HCT116 (cell line): ENCODE results near the gene INO80C. TPM values are rescaled to one million over a fixed set of nuclear protein-coding genes. Genes with fewer than 3 reads are reported as not detected.

ENCODE experiments used
- ATAC-seq: fragments of 200-7000 bp; cut with Tn5 transposase; 2 replicates; pipeline ENCODE4 v1.9.1; 2020; ENCODE audit warnings: mild to moderate bottlenecking, moderate library complexity
- BruUV-seq: library from RNA; stranded (reverse); fragments of 400-500 nt; replicated peaks from 2 replicates; lab custom pipeline; 2021; lab: Mats Ljungman, UMichigan
- CTCF ChIA-PET: fragments of 300-600 bp; sonication (Branson Sonifier 250); formaldehyde crosslinking; loops from one replicate; lab custom pipeline; 2021; ENCODE audit warnings: antibody characterized with exemption; lab: Charles Lee
- POLR2A ChIA-PET: fragments of 300-600, 350-600 bp; sonication (Branson Sonifier 250); formaldehyde crosslinking; loops from one replicate; lab custom pipeline; 2021; ENCODE audit warnings: antibody characterized with exemption; lab: Charles Lee
- RAD21 ChIA-PET, 2 experiments: fragments of 300-600 bp; sonication (Branson Sonifier 250); formaldehyde crosslinking; loops; one replicate each; lab custom pipeline; 2023; ENCODE audit warnings: low total read pairs in 2 of 2; ENCODE audit not compliant: uncharacterized antibody in 2 of 2, unreplicated experiment in 2 of 2, low non-redundant PET in 1 of 2; lab: Charles Lee
- DNase-seq: peaks from one replicate; pipeline ENCODE4 v3.0.0-alpha.2; 2010; ENCODE audit warnings: low read depth, low spot score
- H2AFZ ChIP-seq: fragments of 200-600 bp; shearing (Covaris generic), sonication (generic); 2 replicates; pipeline ENCODE4 v1.6.1; 2017; ENCODE audit warnings: low read depth, mixed run types, mixed read lengths, antibody characterized with exemption, low read length; ENCODE audit not compliant: poor library complexity, severe bottlenecking
- H3K27ac ChIP-seq: 2 replicates; pipeline ENCODE4 v1.5.1; 2012; ENCODE audit warnings: low read depth, low read length
- H3K27me3 ChIP-seq: fragments of 200-600 bp; sonication (generic); 2 replicates; pipeline ENCODE4 v1.6.1; 2016; ENCODE audit warnings: mixed run types, low read length, mixed read lengths; ENCODE audit not compliant: insufficient read depth
- H3K36me3 ChIP-seq, 2 experiments: fragments of 200-500 bp in 1 of 2; fragments of 200-600 bp in 1 of 2; sonication (Bioruptor generic) in 1 of 2; sonication (generic) in 1 of 2; 2 replicates each; pipeline versions ENCODE4 v1.5.1 to v1.6.1; 2014 to 2016; ENCODE audit warnings: low read length in 2 of 2, inconsistent platforms in 1 of 2, mixed read lengths in 1 of 2, mixed run types in 1 of 2; ENCODE audit not compliant: insufficient read depth in 2 of 2, control insufficient read depth in 1 of 2
- H3K4me1 ChIP-seq, 2 experiments: fragments of 200-600 bp in 1 of 2; sonication (generic) in 1 of 2; 2 replicates each; pipeline versions ENCODE4 v1.5.1 to v1.6.1; 2012 to 2017; ENCODE audit warnings: low read length in 2 of 2, inconsistent platforms in 1 of 2, mild to moderate bottlenecking in 1 of 2, mixed read lengths in 1 of 2, mixed run types in 1 of 2, moderate library complexity in 1 of 2; ENCODE audit not compliant: insufficient read depth in 2 of 2, control insufficient read depth in 1 of 2
- H3K4me2 ChIP-seq: fragments of 200-600 bp; sonication (generic); 2 replicates; pipeline ENCODE4 v1.6.1; 2017; ENCODE audit warnings: mixed run types, low read length, mixed read lengths
- H3K4me3 ChIP-seq, 2 experiments: fragments of 200-600 bp in 1 of 2; sonication (generic) in 1 of 2; replicated peaks in 1 of 2; 2 replicates each; pipeline ENCODE4 v1.5.1; 2011 to 2016; ENCODE audit warnings: low read length in 2 of 2, control low read depth in 1 of 2, low read depth in 1 of 2, mild to moderate bottlenecking in 1 of 2, mixed read lengths in 1 of 2, mixed run types in 1 of 2
- H3K79me2 ChIP-seq: fragments of 200-600 bp; sonication (generic); 2 replicates; pipeline ENCODE4 v1.6.1; 2017; ENCODE audit warnings: mild to moderate bottlenecking, mixed run types, low read length, moderate library complexity, mixed read lengths; ENCODE audit not compliant: insufficient read depth
- H3K9ac ChIP-seq: fragments of 200-600 bp; sonication (generic); 2 replicates; pipeline ENCODE4 v1.6.1; 2016; ENCODE audit warnings: low read length, mixed read lengths
- H3K9me2 ChIP-seq: fragments of 200-600 bp; sonication (generic), shearing (Covaris generic); 2 replicates; pipeline ENCODE4 v1.6.1; 2017; ENCODE audit warnings: mixed run types, mild to moderate bottlenecking, moderate library complexity; ENCODE audit not compliant: insufficient read depth
- H3K9me3 ChIP-seq, 2 experiments: fragments of 200-500 bp in 1 of 2; fragments of 200-600 bp in 1 of 2; sonication (Bioruptor generic) in 1 of 2; sonication (generic) in 1 of 2; 2 replicates each; pipeline ENCODE4 v1.6.1; 2014 to 2017; ENCODE audit warnings: low read length in 2 of 2, mixed read lengths in 2 of 2, inconsistent platforms in 1 of 2, low read depth in 1 of 2, mild to moderate bottlenecking in 1 of 2, mixed run types in 1 of 2, moderate library complexity in 1 of 2; ENCODE audit not compliant: control insufficient read depth in 1 of 2, insufficient read depth in 1 of 2
- H4K20me1 ChIP-seq: fragments of 200-600 bp; sonication (generic), shearing (Covaris generic); 2 replicates; pipeline ENCODE4 v1.6.1; 2017; ENCODE audit warnings: mixed run types, mild to moderate bottlenecking, moderate library complexity; ENCODE audit not compliant: insufficient read depth
- EGR1 ChIP-seq: IDR thresholded peaks from 2 replicates; pipeline ENCODE4 v1.6.1; 2012; ENCODE audit warnings: low read depth
- ELF1 ChIP-seq: IDR thresholded peaks from 2 replicates; pipeline ENCODE4 v1.6.1; 2012; ENCODE audit warnings: low read depth, borderline replicate concordance
- EZH2 ChIP-seq: fragments of 200-600 bp; sonication (generic); IDR thresholded peaks from 2 replicates; pipeline ENCODE4 v1.6.1; 2017; ENCODE audit warnings: antibody characterized with exemption, mixed run types
- JUND ChIP-seq: IDR thresholded peaks from 2 replicates; pipeline ENCODE4 v1.6.1; 2012
- POLR2A ChIP-seq: IDR thresholded peaks from 2 replicates; pipeline ENCODE4 v1.7.0; 2011; ENCODE audit warnings: borderline replicate concordance; ENCODE audit not compliant: insufficient read depth, insufficient read length; ENCODE audit errors: extremely low read depth
- SP1 ChIP-seq: IDR thresholded peaks from 2 replicates; pipeline ENCODE4 v1.6.1; 2012; ENCODE audit warnings: low read depth
- SRF ChIP-seq: IDR thresholded peaks from 2 replicates; pipeline ENCODE4 v1.6.1; 2012; ENCODE audit warnings: low read depth
- TCF7L2 ChIP-seq: IDR thresholded peaks from 2 replicates; pipeline ENCODE4 v1.7.0; 2011; ENCODE audit warnings: borderline replicate concordance, inconsistent platforms; ENCODE audit not compliant: insufficient read depth, insufficient read length; ENCODE audit errors: extremely low read depth
- YY1 ChIP-seq: IDR thresholded peaks from 2 replicates; pipeline ENCODE4 v1.6.1; 2011; ENCODE audit warnings: low read length, low read depth, moderate library complexity, mild to moderate bottlenecking; ENCODE audit not compliant: insufficient replicate concordance; ENCODE audit errors: extremely low read depth
- ZFX ChIP-seq: fragments of 450-650 bp; IDR thresholded peaks from 2 replicates; pipeline ENCODE4 v1.6.1; 2017
- intact Hi-C: fragments of 100-400 bp; cut with micrococcal nuclease; formaldehyde crosslinking; loops from 2 replicates; pipeline ENCODE4 v1.10.0; 2022
- total RNA-seq: library from RNA; stranded (reverse); gene quantifications from one replicate; pipeline ENCODE4 v1.2.1, GENCODE V29; 2021; ENCODE audit not compliant: unreplicated experiment
- TF ChIP-seq, protein P1 (sequence below): IDR thresholded peaks from 2 replicates; pipeline ENCODE4 v1.6.1; 2012
- TF ChIP-seq, protein P2 (sequence below), 3 experiments: fragments of 200-600 bp in 1 of 3; sonication (generic) in 1 of 3; IDR thresholded peaks in 2 of 3; conservative IDR thresholded peaks in 1 of 3; 2 replicates each; pipeline ENCODE4 v1.5.1; 2012 to 2017; ENCODE audit warnings: low read depth in 2 of 3, low read length in 2 of 3, antibody characterized with exemption in 1 of 3, borderline replicate concordance in 1 of 3, control low read depth in 1 of 3, mild to moderate bottlenecking in 1 of 3, mixed read lengths in 1 of 3, mixed run types in 1 of 3, moderate library complexity in 1 of 3; ENCODE audit not compliant: insufficient read depth in 1 of 3

The INO80C gene
- total RNA-seq, 1 experiment from 2014 or later, result 30.7 TPM

DNA sequence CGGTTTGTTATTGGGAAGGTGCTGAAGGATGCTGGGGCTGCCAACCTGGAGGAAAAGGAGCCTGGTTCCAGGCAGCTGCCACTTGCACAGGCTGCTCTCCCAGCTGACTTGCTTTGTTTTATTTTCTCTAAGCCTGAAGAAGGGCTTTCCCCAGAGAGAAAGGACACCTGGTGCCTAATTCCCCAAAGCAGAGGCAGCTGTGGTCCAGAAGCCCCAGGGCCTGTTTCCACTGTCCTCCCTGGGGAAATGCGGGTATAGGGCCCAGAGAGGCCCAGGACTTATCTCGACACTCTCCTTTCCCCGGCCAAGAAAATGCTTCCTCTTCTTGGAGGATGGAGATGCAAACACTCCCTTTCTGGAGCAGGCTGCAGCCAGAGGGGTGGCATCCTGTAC is 30.1 kb downstream of the INO80C start:
- H3K9me3 ChIP-seq, result no peaks in the 10 kb centered on the region
- no peaks in the 10 kb centered on the region for H4K20me1 ChIP-seq
- no peak for ATAC-seq
- no peaks in the 10 kb centered on the region for H3K27me3 ChIP-seq
- H3K36me3 ChIP-seq, result no peaks in the 10 kb centered on the region
- no peak for TF ChIP-seq SP1
- TF ChIP-seq EZH2, result no peak
- TF ChIP-seq ELF1, result no peak
- TF ChIP-seq SRF, result no peak
- no peak for TF ChIP-seq JUND
- TF ChIP-seq, protein P1, sequence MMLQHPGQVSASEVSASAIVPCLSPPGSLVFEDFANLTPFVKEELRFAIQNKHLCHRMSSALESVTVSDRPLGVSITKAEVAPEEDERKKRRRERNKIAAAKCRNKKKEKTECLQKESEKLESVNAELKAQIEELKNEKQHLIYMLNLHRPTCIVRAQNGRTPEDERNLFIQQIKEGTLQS, result no peak
- TF ChIP-seq POLR2A, result no peak
- no peak for TF ChIP-seq ZFX
- TF ChIP-seq EGR1, result no peak
- TF ChIP-seq, protein P2, sequence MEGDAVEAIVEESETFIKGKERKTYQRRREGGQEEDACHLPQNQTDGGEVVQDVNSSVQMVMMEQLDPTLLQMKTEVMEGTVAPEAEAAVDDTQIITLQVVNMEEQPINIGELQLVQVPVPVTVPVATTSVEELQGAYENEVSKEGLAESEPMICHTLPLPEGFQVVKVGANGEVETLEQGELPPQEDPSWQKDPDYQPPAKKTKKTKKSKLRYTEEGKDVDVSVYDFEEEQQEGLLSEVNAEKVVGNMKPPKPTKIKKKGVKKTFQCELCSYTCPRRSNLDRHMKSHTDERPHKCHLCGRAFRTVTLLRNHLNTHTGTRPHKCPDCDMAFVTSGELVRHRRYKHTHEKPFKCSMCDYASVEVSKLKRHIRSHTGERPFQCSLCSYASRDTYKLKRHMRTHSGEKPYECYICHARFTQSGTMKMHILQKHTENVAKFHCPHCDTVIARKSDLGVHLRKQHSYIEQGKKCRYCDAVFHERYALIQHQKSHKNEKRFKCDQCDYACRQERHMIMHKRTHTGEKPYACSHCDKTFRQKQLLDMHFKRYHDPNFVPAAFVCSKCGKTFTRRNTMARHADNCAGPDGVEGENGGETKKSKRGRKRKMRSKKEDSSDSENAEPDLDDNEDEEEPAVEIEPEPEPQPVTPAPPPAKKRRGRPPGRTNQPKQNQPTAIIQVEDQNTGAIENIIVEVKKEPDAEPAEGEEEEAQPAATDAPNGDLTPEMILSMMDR (IDR thresholded peaks at IDR 0.05 in 2 of 3, conservative IDR thresholded peaks at IDR 0.05 in 1 of 3; ENCODE audit: borderline replicate concordance in 1 of 3, insufficient read depth in 1 of 3, low read depth in 2 of 3, low read length in 2 of 3), result no peak
- TF ChIP-seq YY1, result no peak
- no peak for TF ChIP-seq TCF7L2
- no peaks in the 10 kb centered on the region for H3K9me2 ChIP-seq
- POLR2A ChIA-PET, result no interaction called here
- intact Hi-C loops, result no loop called here
- no peak overlapping the region for H3K27ac ChIP-seq
- no peak overlapping the region for H3K4me3 ChIP-seq
- CTCF ChIA-PET, result no interaction called here
- no TSS peak for BruUV-seq
- H2AFZ ChIP-seq, result no peak overlapping the region
- H3K4me1 ChIP-seq, result peaks cover 0 to 11% of the 10 kb centered on the region in 2 experiments; a peak in 2 of 4 replicates
- H3K9ac ChIP-seq, result no peak overlapping the region
- H3K79me2 ChIP-seq, result no peaks in the 10 kb centered on the region
- no peak for DNase-seq
- RAD21 ChIA-PET, result no interaction called here
- H3K4me2 ChIP-seq, result no peak overlapping the region
